ENCODE results near the gene RPUSD3. TPM values are rescaled to one million over a fixed set of nuclear protein-coding genes. Genes with fewer than 3 reads are reported as not detected.

The RPUSD3 gene
- total RNA-seq, 1 experiment from 2014 or later = 44.5 TPM

- DNase-seq (ENCODE audit: low spot score) = no peak
These were observed 9.1 kb downstream of the RPUSD3 start for GRCh38 chr3:9834520-9835380.

GRCh38 chr3:9833078-9833477 is 10.7 kb downstream of the RPUSD3 start:
- DNase-seq (ENCODE audit: low spot score) = no peak

- DNase-seq (ENCODE audit: low spot score) = no peak
These were observed 12.6 kb downstream of the RPUSD3 start for GRCh38 chr3:9831253-9831652.

- DNase-seq (ENCODE audit: low spot score) = no peak
These were observed 14.7 kb downstream of the RPUSD3 start for GRCh38 chr3:9828801-9829755.

- DNase-seq (ENCODE audit: low spot score) = peak; percentile 49
These were observed 16.8 kb downstream of the RPUSD3 start for GRCh38 chr3:9826815-9827573.

GRCh38 chr3:9825451-9826040 is 18.3 kb downstream of the RPUSD3 start:
- DNase-seq (ENCODE audit: low spot score) = no peak

GRCh38 chr3:9820946-9821345 is 22.9 kb downstream of the RPUSD3 start:
- no peak for DNase-seq (ENCODE audit: low spot score)

- no peak for DNase-seq (ENCODE audit: low spot score)
These were observed 23.3 kb downstream of the RPUSD3 start for GRCh38 chr3:9820543-9820942.

- DNase-seq (ENCODE audit: low spot score) = no peak
These were observed 25.0 kb downstream of the RPUSD3 start for GRCh38 chr3:9818666-9819335.

GRCh38 chr3:9817436-9817835 is 26.4 kb downstream of the RPUSD3 start:
- DNase-seq (ENCODE audit: low spot score) = no peak

- no peak for DNase-seq (ENCODE audit: low spot score)
These were observed 27.8 kb downstream of the RPUSD3 start for GRCh38 chr3:9815986-9816385.

- DNase-seq (ENCODE audit: low spot score) = no peak
These were observed 30.8 kb downstream of the RPUSD3 start for GRCh38 chr3:9812870-9813483.

- no peak for DNase-seq (ENCODE audit: low spot score)
These were observed 33.0 kb downstream of the RPUSD3 start for GRCh38 chr3:9810846-9811245.

- DNase-seq (ENCODE audit: low spot score) = no peak
These were observed 33.4 kb downstream of the RPUSD3 start for GRCh38 chr3:9810433-9810770.

- peak; percentile 53 for DNase-seq (ENCODE audit: low spot score)
These were observed 34.0 kb downstream of the RPUSD3 start, which contains the start of gene TTLL3 for GRCh38 chr3:9809615-9810432. TSS of gene TTLL3 (plus strand) at chr3:9810262. CDS start at chr3:9810662, 400 bp downstream.

GRCh38 chr3:9809239-9809614 is 34.6 kb downstream of the RPUSD3 start:
- no peak for DNase-seq (ENCODE audit: low spot score)

- DNase-seq (ENCODE audit: low spot score) = peak; percentile 48
These were observed 35.3 kb downstream of the RPUSD3 start for GRCh38 chr3:9808345-9809037.

- no peak for DNase-seq (ENCODE audit: low spot score)
These were observed 35.8 kb downstream of the RPUSD3 start for GRCh38 chr3:9807981-9808344.

Measured in H4 (cell line).